ENCODE measurements around the gene DFFA. TPM values are rescaled to one million over a fixed set of nuclear protein-coding genes. Genes with fewer than 3 reads are reported as not detected.

The DFFA gene
- 23.7 and 25.8 TPM in 2 replicates for total RNA-seq

DNA sequence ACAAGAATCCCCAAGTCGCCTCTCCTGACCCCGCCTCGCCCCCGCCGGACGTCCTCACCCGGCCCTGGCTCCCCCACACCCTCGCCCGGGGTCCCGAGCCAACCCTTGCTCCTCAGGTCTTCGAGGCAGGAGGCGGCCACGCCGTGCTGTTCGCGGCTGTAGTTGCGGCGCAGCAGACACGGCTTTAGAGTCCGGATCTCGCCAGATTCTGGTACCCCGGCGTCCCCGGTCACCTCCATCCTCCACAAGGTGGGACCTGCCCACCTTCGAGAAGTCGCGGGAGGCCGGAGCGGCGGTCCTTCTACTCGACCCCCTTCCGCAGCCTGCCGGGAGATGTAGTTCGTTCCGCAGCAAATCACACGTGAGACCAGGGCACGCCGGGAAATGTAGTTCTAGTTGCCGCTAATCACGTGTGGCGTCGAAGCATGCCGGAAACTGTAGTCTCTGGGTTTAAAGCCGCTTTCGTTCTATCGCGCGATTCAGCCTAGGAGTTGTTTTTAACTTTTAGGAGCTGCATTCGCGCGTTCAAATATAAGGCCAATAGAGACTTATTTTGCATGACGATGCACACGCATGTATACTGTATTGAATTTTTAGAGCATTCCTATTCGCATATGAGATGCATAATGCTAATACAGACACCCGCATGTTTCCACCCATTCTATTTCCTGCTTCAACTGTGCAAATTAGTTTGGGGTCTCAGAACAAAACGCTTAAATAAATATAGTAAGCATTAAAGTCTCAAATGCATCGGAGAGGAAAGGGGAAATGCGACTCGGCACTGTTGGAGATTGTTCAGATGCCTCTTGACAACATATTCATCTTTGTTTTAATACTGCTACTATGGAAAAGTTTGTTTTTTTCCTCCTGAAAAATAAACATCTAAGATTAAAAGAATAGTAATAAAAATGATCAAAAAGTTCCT lies at the start of gene DFFA:
Gene DFFA, minus strand, starts transcription at position 310 of the 925 bp plus-strand sequence. Its CDS starts 71 bp downstream, at position 239.

GRCh38 chr1:10474613-10475507 lies 2.5 kb upstream of the DFFA start, which contains the start of gene PEX14:
TSS of gene PEX14 (plus strand) at chr1:10474950. CDS start at chr1:10474967, 17 bp downstream.

DNA sequence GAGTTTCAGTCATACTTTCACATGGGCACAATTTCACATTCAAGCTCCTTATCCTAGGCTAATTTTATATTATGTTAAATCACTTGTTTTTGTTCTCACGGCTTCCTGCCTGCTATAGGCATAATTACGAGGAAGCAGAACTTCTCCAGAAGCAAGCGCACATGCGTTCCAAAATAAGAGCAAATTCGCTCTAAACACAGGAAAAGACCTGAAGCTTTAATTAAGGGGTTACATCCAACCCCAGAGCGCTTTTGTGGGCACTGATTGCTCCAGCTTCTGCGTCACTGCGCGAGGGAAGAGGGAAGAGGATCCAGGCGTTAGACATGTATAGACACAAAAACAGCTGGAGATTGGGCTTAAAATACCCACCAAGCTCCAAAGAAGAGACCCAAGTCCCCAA lies 22.6 kb downstream of the DFFA start, which contains the start of gene CORT:
Gene CORT, plus strand, starts transcription at position 281 of the 400 bp plus-strand sequence. CDS start 193 bp downstream, outside the sequence.

GRCh38 chr1:10430216-10431069 lies 41.9 kb downstream of the DFFA start, which contains the start of gene CENPS:
TSS of gene CENPS (plus strand) at chr1:10430433. CDS start at chr1:10430518, 85 bp downstream.

Other genes with a start within 250 kb of the DFFA start
- 276 and 321 TPM in 2 replicates for gene PGD, start 73.5 kb downstream of the DFFA start, total RNA-seq
- gene CENPS, start 42.1 kb downstream of the DFFA start, total RNA-seq = 2.1 and 8.5 TPM in 2 replicates
- gene CORT, start 22.5 kb downstream of the DFFA start, total RNA-seq = not detected in 2 replicates
- 9.8 and 10.0 TPM in 2 replicates for gene PEX14, start 2.4 kb upstream of the DFFA start, total RNA-seq